Thymus (tissue), 11 donors: ENCODE measurements around the gene SIAH3. TPM values are rescaled to one million over a fixed set of nuclear protein-coding genes. Genes with fewer than 3 reads are reported as not detected.

ENCODE experiments used
- DNase-seq, 9 donors: peaks; one replicate each; pipeline ENCODE4 v3.0.0-alpha.2; 2013; ENCODE audit warnings: low spot score in 9 of 9, low read depth in 6 of 9, missing footprints in 1 of 9
- H3K27ac ChIP-seq, 2 donors: one replicate each; pipeline ENCODE4 v1.5.1; 2013; ENCODE audit warnings: control low read depth in 1 of 2, low read depth in 1 of 2, low read length in 1 of 2, mild to moderate bottlenecking in 1 of 2, moderate library complexity in 1 of 2
- H3K27me3 ChIP-seq, 2 donors: one replicate each; pipeline ENCODE4 v1.5.1; 2013; ENCODE audit warnings: low read length in 1 of 2; ENCODE audit not compliant: control insufficient read depth in 2 of 2, insufficient read depth in 1 of 2
- H3K36me3 ChIP-seq, 2 donors: one replicate each; pipeline ENCODE4 v1.5.1; 2013; ENCODE audit warnings: low read length in 1 of 2, mild to moderate bottlenecking in 1 of 2, moderate library complexity in 1 of 2; ENCODE audit not compliant: control insufficient read depth in 2 of 2, insufficient read depth in 2 of 2
- H3K4me1 ChIP-seq, 2 donors: one replicate each; pipeline ENCODE4 v1.5.1; 2013; ENCODE audit warnings: low read length in 2 of 2; ENCODE audit not compliant: control insufficient read depth in 2 of 2, insufficient read depth in 2 of 2
- H3K4me3 ChIP-seq, 2 donors: one replicate each; pipeline ENCODE4 v1.5.1; 2013; ENCODE audit warnings: low read length in 2 of 2, control low read depth in 1 of 2, mild to moderate bottlenecking in 1 of 2
- H3K9me3 ChIP-seq, 2 donors: one replicate each; pipeline ENCODE4 v1.5.1; 2013; ENCODE audit warnings: low read length in 1 of 2, mild to moderate bottlenecking in 1 of 2; ENCODE audit not compliant: control insufficient read depth in 2 of 2, insufficient read depth in 1 of 2
- WGBS: extraction: QIAGEN DNeasy Blood & Tissue Kit; methylation state at CpG from one replicate; pipeline ENCODE4 v1.1.7; 2013; 5-methylcytosine and 5-hydroxymethylcytosine counted together
- polyA plus RNA-seq: library from polyadenylated mRNA; stranded (reverse); fragments of 200-250 nt; gene quantifications from one replicate; pipeline ENCODE4 v1.2.3, GENCODE V29; 2013
- total RNA-seq: library from RNA; stranded (reverse); fragments of 120-200 nt; gene quantifications from one replicate; pipeline ENCODE4 v1.2.4, GENCODE V29; 2013
- donor health status: healthy.

Gene SIAH3
- total and polyA plus RNA-seq, 2 donors = 0.07 to 0.14 TPM

DNA sequence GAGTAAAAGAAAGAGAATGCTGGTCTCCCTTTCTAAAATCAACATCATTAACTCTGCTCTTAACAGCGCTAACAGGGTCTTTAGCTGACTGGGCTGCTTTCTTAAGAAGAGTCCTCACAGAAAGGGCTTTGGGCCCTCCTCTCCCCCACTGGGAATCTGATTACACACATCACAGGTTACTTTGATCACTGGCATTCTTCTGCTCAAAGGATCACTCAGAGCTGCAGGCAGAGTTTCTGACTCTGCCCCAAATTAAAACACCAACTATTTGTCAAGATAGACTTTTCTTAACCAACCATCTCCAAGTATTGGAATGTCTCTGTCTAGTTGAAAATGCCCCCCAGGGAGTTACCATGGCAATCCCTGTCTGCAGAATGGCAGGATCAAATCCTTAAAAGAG is 31.1 kb upstream of the SIAH3 start:
- no peaks in the 10 kb centered on the region for H3K9me3 ChIP-seq
- H3K36me3 ChIP-seq = no peaks in the 10 kb centered on the region
- H3K27ac ChIP-seq = no peak overlapping the region
- WGBS = 100% methylated on average over 1 of the region's 1 CpG
- H3K4me3 ChIP-seq = no peak overlapping the region
- DNase-seq = no peak
- no peaks in the 10 kb centered on the region for H3K27me3 ChIP-seq
- H3K4me1 ChIP-seq = no peaks in the 10 kb centered on the region

DNA sequence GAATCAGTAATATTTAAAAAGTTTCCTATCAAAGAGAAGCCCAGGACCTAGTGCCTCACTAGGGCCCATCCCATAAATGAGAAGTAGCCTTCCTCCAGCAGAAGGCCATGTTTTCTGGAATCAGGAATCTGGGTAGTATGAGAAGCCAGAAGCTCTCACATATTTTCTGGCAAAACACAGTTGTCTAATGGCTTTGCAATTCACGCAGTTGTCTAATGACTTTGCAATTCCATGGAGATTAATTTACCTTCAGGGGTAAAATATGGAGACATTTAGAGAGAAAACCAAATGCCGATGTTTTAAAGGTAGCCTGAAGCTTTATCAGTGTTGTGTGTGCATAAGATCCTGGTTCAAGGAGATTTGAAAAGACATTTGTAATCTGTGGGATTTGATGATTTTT is 29.8 kb upstream of the SIAH3 start:
- H3K4me1 ChIP-seq = no peaks in the 10 kb centered on the region
- H3K27ac ChIP-seq = no peak overlapping the region
- DNase-seq = no peak
- no peaks in the 10 kb centered on the region for H3K36me3 ChIP-seq
- H3K9me3 ChIP-seq = no peaks in the 10 kb centered on the region
- H3K4me3 ChIP-seq = no peak overlapping the region
- no peaks in the 10 kb centered on the region for H3K27me3 ChIP-seq
- WGBS = 98% methylated on average over 2 of the region's 2 CpGs

DNA sequence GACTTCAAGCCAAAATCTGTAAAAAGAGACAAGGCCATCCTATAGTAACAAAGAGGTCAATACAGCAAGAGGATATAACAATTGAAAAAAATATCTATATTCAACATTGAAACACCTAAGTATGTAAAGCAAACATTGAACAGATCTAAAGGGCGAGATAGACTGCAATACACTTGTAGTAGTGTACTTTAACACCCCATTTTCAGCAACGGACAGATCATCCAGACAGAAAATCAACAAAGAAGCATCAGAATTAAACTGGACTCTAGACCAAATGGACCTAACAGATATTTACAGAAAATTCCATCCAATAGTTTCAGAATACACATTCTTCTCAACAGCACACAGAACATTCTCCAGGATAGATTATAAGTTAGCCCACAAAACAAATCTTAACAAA is 28.7 kb upstream of the SIAH3 start:
- no peaks in the 10 kb centered on the region for H3K4me1 ChIP-seq
- H3K4me3 ChIP-seq = no peak overlapping the region
- no peaks in the 10 kb centered on the region for H3K36me3 ChIP-seq
- H3K9me3 ChIP-seq = no peaks in the 10 kb centered on the region
- no peak for DNase-seq
- no peaks in the 10 kb centered on the region for H3K27me3 ChIP-seq
- WGBS = 90% methylated on average over 2 of the region's 2 CpGs
- H3K27ac ChIP-seq = no peak overlapping the region

DNA sequence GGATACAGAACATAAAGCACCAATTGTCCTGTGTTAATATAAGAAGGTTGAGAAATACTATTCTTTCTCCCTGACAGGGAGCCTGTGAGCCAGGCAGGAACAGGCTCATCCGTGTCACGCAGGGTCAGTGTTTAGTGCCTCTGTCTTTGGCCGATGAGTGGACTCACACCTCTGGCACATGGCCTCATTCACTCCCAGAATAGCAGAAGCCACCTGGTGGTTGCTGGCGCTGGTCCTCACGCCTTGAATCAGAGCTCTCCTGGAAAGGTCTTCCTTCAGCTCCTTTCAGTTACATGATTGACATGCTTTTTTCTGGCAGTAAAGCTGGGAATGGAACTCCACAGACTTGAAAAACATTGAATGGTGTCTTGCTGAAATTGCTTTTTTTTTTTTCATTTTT is 28.1 kb upstream of the SIAH3 start:
- Histone ChIP-seq H3K36me3 (no peaks in the 10 kb centered on the region), H3K27me3 (no peaks in the 10 kb centered on the region), H3K27ac (no peak overlapping the region), H3K9me3 (no peaks in the 10 kb centered on the region), H3K4me3 (no peak overlapping the region), H3K4me1 (no peaks in the 10 kb centered on the region)
- peak in 1 of 9 donors; percentile 4 for DNase-seq
- 78% methylated on average over 5 of the region's 5 CpGs for WGBS

DNA sequence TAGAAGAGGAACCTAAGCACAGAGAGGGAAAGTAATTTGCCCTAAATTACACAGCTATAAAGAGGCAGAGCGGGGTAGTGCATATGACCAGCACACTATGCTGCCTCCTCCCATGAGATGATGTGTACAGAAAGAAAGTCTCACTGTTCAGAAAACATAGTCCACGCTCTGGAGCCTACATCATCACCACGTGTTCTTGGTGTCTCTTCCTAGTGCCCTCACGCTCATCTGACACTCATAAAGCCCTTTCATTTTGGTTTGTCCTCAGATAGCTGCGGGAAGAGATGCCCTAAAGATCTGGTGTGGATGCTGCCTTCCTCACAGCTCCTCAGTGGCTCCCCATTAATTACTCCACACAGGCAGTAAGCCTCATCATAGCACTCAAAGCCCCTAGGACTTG is 27.4 kb upstream of the SIAH3 start:
- no peaks in the 10 kb centered on the region for H3K9me3 ChIP-seq
- H3K36me3 ChIP-seq = no peaks in the 10 kb centered on the region
- no peak overlapping the region for H3K4me3 ChIP-seq
- DNase-seq = no peak
- 99% methylated on average over 5 of the region's 5 CpGs for WGBS
- H3K27me3 ChIP-seq = no peaks in the 10 kb centered on the region
- H3K27ac ChIP-seq = no peak overlapping the region
- H3K4me1 ChIP-seq = no peaks in the 10 kb centered on the region

DNA sequence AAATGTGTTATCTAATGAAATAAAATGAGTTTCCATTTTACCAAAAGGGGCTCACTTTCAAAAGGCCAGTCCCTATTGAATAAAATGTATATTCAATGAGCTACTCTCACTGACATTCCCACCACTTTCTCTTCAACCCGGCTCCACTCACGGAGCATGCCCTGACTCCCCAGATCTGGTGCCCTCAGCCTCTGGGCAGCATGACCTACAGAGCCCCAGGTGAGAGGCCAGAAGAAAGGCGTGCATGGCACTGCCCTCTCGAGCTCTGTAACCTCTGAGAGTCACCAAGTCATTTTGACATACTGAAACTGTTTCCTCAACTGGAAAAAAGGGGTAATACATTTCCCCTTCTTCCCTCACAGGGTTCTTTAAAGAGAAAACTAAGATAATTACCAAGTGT is 25.2 kb upstream of the SIAH3 start:
- Histone ChIP-seq H3K4me3 (no peak overlapping the region), H3K27ac (no peak overlapping the region), H3K27me3 (no peaks in the 10 kb centered on the region), H3K4me1 (no peaks in the 10 kb centered on the region), H3K36me3 (no peaks in the 10 kb centered on the region), H3K9me3 (no peaks in the 10 kb centered on the region)
- 96% methylated on average over 4 of the region's 4 CpGs for WGBS
- DNase-seq = no peak

DNA sequence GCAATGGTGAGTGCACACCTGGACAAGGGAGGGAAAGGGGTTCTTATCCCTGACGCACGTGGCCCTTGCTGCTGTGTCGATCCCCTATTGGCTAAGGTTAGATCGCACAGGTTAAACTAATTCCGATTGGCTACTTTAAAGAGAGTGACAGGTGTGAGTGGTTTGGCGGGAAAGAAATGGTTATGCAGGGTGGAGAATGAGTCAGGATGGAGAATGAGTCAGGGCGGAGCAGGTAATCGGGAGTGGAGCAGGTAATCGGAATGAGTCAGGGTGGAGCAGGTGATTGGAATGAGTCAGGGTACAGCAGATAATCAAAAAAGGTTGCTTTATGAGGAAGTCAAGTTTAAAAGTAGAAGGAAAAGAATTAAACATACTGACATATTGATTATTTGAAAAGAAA is 24.4 kb upstream of the SIAH3 start:
- DNase-seq = no peak
- Histone ChIP-seq H3K4me3 (no peak overlapping the region), H3K27me3 (no peaks in the 10 kb centered on the region), H3K4me1 (no peaks in the 10 kb centered on the region), H3K27ac (no peak overlapping the region), H3K9me3 (no peaks in the 10 kb centered on the region), H3K36me3 (no peaks in the 10 kb centered on the region)
- whole genome bisulfite sequencing = 98% methylated on average over 9 of the region's 9 CpGs

DNA sequence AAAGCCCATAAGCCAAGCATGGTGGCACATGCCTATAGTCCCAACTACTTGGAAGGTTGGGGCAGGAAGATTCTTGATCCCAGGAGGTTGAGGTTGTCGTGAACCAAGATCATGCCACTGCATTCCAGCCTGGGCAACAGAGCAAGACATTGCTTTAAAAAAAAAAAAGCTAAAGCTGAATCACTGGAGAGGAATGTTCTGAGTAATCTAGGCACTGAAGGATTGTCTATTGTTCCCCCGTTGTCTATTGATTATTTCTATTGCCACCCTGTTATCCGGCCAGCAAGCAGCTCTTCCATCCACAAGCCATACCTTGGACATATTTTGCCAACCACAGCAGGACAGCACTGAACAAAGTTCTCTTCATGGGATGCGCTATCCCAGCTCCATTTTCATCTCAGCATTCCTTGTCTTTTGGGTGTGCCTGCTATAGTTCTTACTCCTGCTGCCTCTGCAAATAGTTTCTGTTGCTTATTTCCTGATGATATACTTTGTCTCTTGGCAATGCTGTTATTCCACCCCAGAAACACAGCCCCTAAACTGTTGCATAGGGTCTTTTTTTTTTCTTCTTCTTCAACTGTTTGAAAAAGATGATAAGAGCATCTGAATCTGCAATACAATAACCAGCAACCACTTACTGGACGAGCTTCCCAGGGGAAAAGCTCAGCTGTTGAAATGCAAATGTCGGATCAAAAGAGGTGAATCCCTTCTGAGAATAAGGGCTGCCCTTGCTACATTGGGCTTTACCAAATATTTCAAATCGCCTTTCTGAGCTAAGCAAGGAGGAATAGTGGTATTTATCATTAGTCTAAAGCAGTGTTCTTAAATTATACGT is 22.2 kb upstream of the SIAH3 start:
- Histone ChIP-seq H3K36me3 (no peaks in the 10 kb centered on the region), H3K27ac (no peak overlapping the region), H3K27me3 (no peaks in the 10 kb centered on the region), H3K4me1 (no peaks in the 10 kb centered on the region), H3K9me3 (no peaks in the 10 kb centered on the region), H3K4me3 (no peak overlapping the region)
- WGBS = 97% methylated on average over 8 of the region's 8 CpGs
- no peak for DNase-seq

DNA sequence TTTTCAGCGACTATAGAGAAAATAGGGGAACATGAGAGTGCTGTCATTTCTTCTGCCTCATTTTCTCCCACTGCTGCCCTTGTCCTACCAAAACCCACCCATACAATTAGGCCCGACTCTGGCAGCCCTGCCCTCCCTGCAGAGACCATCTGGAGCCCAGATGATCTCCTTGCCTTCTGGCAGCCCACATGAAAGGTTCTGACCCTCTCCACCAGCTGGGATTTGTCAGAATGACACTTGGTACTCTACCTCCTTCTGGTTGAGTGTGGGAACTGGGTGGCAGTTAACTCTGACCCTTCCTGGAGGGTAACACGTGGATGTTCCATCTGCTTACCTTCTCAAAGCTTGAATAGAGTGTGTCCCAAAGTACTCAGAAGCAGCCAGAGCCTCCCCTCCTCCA is 21.0 kb upstream of the SIAH3 start:
- no peak overlapping the region for H3K4me3 ChIP-seq
- no peaks in the 10 kb centered on the region for H3K9me3 ChIP-seq
- no peaks in the 10 kb centered on the region for H3K4me1 ChIP-seq
- H3K27me3 ChIP-seq = no peaks in the 10 kb centered on the region
- 88% methylated on average over 3 of the region's 3 CpGs for WGBS
- no peak for DNase-seq
- H3K36me3 ChIP-seq = no peaks in the 10 kb centered on the region
- no peak overlapping the region for H3K27ac ChIP-seq
